ENCODE results near the gene PRKN. TPM values are rescaled to one million over a fixed set of nuclear protein-coding genes. Genes with fewer than 3 reads are reported as not detected.

Gene PRKN
- total and polyA plus RNA-seq, 2 experiments from 2014 or later, result 1.2 to 2.3 TPM

- Histone ChIP-seq H4K20me1 (ENCODE audit: insufficient read depth) (no peaks in the 10 kb centered on the region), H3K9me2 (ENCODE audit: insufficient read depth) (no peaks in the 10 kb centered on the region), H3K4me3 (no peak overlapping the region), H3K4me1 (ENCODE audit: insufficient read depth) (no peaks in the 10 kb centered on the region), H3F3A (ENCODE audit: insufficient read depth) (no peaks in the 10 kb centered on the region), H3K27ac (no peak overlapping the region), H3K9me3 (ENCODE audit: low read depth) (no peaks in the 10 kb centered on the region), H3K36me3 (ENCODE audit: low read depth) (no peaks in the 10 kb centered on the region), H3K27me3 (replicated peaks; ENCODE audit: insufficient read depth) (no peaks in the 10 kb centered on the region; the same call in 1 of the 2 replicates), H3K79me2 (ENCODE audit: insufficient read depth) (no peaks in the 10 kb centered on the region), H3K9ac (no peak overlapping the region), H3K4me2 (ENCODE audit: unreplicated experiment) (no peak overlapping the region), H2AFZ (no peak overlapping the region)
- WGBS, 2 experiments (ENCODE audit: low coverage in 1 of 2, low lambda C conversion rate in 2 of 2, missing lambda C conversion rate in 2 of 2), result 45% methylated on average over 3 of the region's 3 CpGs
- TF ChIP-seq EZH2 (IDR thresholded peaks at IDR 0.05; ENCODE audit: insufficient read depth, poor library complexity, severe bottlenecking), result no peak
- no peak for TF ChIP-seq EZH2phosphoT487 (IDR thresholded peaks at IDR 0.05; ENCODE audit: insufficient read depth, low read depth)
- DNase-seq, result no peak
- in situ Hi-C loops (cut with MboI), result no loop called here
Observed at GRCh38 chr6:161985876-161986423, 741.6 kb downstream of the PRKN start.

GRCh38 chr6:161984713-161985112, 742.9 kb downstream of the PRKN start:
- TF ChIP-seq EZH2 (IDR thresholded peaks at IDR 0.05; ENCODE audit: insufficient read depth, poor library complexity, severe bottlenecking) (no peak), EZH2phosphoT487 (IDR thresholded peaks at IDR 0.05; ENCODE audit: insufficient read depth, low read depth) (no peak)
- 51 to 54% methylated on average over 4 of the region's 4 CpGs for WGBS, 2 experiments (ENCODE audit: low coverage in 1 of 2, low lambda C conversion rate in 2 of 2, missing lambda C conversion rate in 2 of 2)
- Histone ChIP-seq H2AFZ (no peak overlapping the region), H3K4me1 (ENCODE audit: insufficient read depth) (no peaks in the 10 kb centered on the region), H3K27me3 (replicated peaks; ENCODE audit: insufficient read depth) (no peaks in the 10 kb centered on the region; the same call in 1 of the 2 replicates), H3K9me3 (ENCODE audit: low read depth) (no peaks in the 10 kb centered on the region), H4K20me1 (ENCODE audit: insufficient read depth) (no peaks in the 10 kb centered on the region), H3F3A (ENCODE audit: insufficient read depth) (no peaks in the 10 kb centered on the region), H3K27ac (no peak overlapping the region), H3K4me2 (ENCODE audit: unreplicated experiment) (no peak overlapping the region), H3K9me2 (ENCODE audit: insufficient read depth) (no peaks in the 10 kb centered on the region), H3K79me2 (ENCODE audit: insufficient read depth) (no peaks in the 10 kb centered on the region), H3K4me3 (no peak overlapping the region), H3K9ac (no peak overlapping the region), H3K36me3 (ENCODE audit: low read depth) (no peaks in the 10 kb centered on the region)
- in situ Hi-C loops (cut with MboI), result no loop called here
- DNase-seq, result no peak

- Histone ChIP-seq H3K4me1 (ENCODE audit: insufficient read depth) (no peaks in the 10 kb centered on the region), H3K27ac (no peak overlapping the region), H3F3A (ENCODE audit: insufficient read depth) (no peaks in the 10 kb centered on the region), H3K9me2 (ENCODE audit: insufficient read depth) (no peaks in the 10 kb centered on the region), H3K79me2 (ENCODE audit: insufficient read depth) (no peaks in the 10 kb centered on the region), H3K36me3 (ENCODE audit: low read depth) (no peaks in the 10 kb centered on the region), H3K4me3 (no peak overlapping the region), H3K4me2 (ENCODE audit: unreplicated experiment) (no peak overlapping the region), H3K9me3 (ENCODE audit: low read depth) (no peaks in the 10 kb centered on the region), H3K9ac (no peak overlapping the region), H3K27me3 (replicated peaks; ENCODE audit: insufficient read depth) (no peaks in the 10 kb centered on the region), H4K20me1 (ENCODE audit: insufficient read depth) (no peaks in the 10 kb centered on the region), H2AFZ (no peak overlapping the region)
- DNase-seq, result no peak
- 49 to 56% methylated on average over 4 of the region's 4 CpGs for WGBS, 2 experiments (ENCODE audit: low coverage in 1 of 2, low lambda C conversion rate in 2 of 2, missing lambda C conversion rate in 2 of 2)
- in situ Hi-C loops (cut with MboI), result no loop called here
- TF ChIP-seq EZH2 (IDR thresholded peaks at IDR 0.05; ENCODE audit: insufficient read depth, poor library complexity, severe bottlenecking) (no peak), EZH2phosphoT487 (IDR thresholded peaks at IDR 0.05; ENCODE audit: insufficient read depth, low read depth) (no peak)
Observed at GRCh38 chr6:161976553-161976952, 751.0 kb downstream of the PRKN start.

GRCh38 chr6:161973064-161973463, 754.5 kb downstream of the PRKN start:
- no peaks in the 10 kb centered on the region for H4K20me1 ChIP-seq (ENCODE audit: insufficient read depth)
- in situ Hi-C loops (cut with MboI), result no loop called here
- DNase-seq, result no peak
- H3K36me3 ChIP-seq (ENCODE audit: low read depth), result no peaks in the 10 kb centered on the region
- no peaks in the 10 kb centered on the region for H3K27me3 ChIP-seq (replicated peaks; ENCODE audit: insufficient read depth)
- H3K27ac ChIP-seq, result no peak overlapping the region
- H2AFZ ChIP-seq, result no peak overlapping the region
- no peaks in the 10 kb centered on the region for H3F3A ChIP-seq (ENCODE audit: insufficient read depth)
- no peaks in the 10 kb centered on the region for H3K9me2 ChIP-seq (ENCODE audit: insufficient read depth)
- no peaks in the 10 kb centered on the region for H3K9me3 ChIP-seq (ENCODE audit: low read depth)
- WGBS, 2 experiments (ENCODE audit: low coverage in 1 of 2, low lambda C conversion rate in 2 of 2, missing lambda C conversion rate in 2 of 2), result 56% methylated on average over 9 of the region's 9 CpGs
- no peaks in the 10 kb centered on the region for H3K4me1 ChIP-seq (ENCODE audit: insufficient read depth)
- TF ChIP-seq EZH2 (IDR thresholded peaks at IDR 0.05; ENCODE audit: insufficient read depth, poor library complexity, severe bottlenecking), result no peak
- TF ChIP-seq EZH2phosphoT487 (IDR thresholded peaks at IDR 0.05; ENCODE audit: insufficient read depth, low read depth), result no peak
- no peaks in the 10 kb centered on the region for H3K79me2 ChIP-seq (ENCODE audit: insufficient read depth)
- no peak overlapping the region for H3K4me3 ChIP-seq
- no peak overlapping the region for H3K9ac ChIP-seq
- no peak overlapping the region for H3K4me2 ChIP-seq (ENCODE audit: unreplicated experiment)

- H2AFZ ChIP-seq, result no peak overlapping the region
- H3K9me3 ChIP-seq (ENCODE audit: low read depth), result no peaks in the 10 kb centered on the region
- H4K20me1 ChIP-seq (ENCODE audit: insufficient read depth), result no peaks in the 10 kb centered on the region
- no peak for DNase-seq
- no peaks in the 10 kb centered on the region for H3K27me3 ChIP-seq (replicated peaks; ENCODE audit: insufficient read depth)
- H3K4me1 ChIP-seq (ENCODE audit: insufficient read depth), result no peaks in the 10 kb centered on the region
- 58% methylated on average over 5 of the region's 5 CpGs for WGBS, 2 experiments (ENCODE audit: low coverage in 1 of 2, low lambda C conversion rate in 2 of 2, missing lambda C conversion rate in 2 of 2)
- H3F3A ChIP-seq (ENCODE audit: insufficient read depth), result no peaks in the 10 kb centered on the region
- H3K79me2 ChIP-seq (ENCODE audit: insufficient read depth), result no peaks in the 10 kb centered on the region
- H3K9me2 ChIP-seq (ENCODE audit: insufficient read depth), result no peaks in the 10 kb centered on the region
- in situ Hi-C loops (cut with MboI), result no loop called here
- no peak overlapping the region for H3K4me3 ChIP-seq
- H3K27ac ChIP-seq, result no peak overlapping the region
- H3K4me2 ChIP-seq (ENCODE audit: unreplicated experiment), result no peak overlapping the region
- no peaks in the 10 kb centered on the region for H3K36me3 ChIP-seq (ENCODE audit: low read depth)
- no peak for TF ChIP-seq EZH2 (IDR thresholded peaks at IDR 0.05; ENCODE audit: insufficient read depth, poor library complexity, severe bottlenecking)
- TF ChIP-seq EZH2phosphoT487 (IDR thresholded peaks at IDR 0.05; ENCODE audit: insufficient read depth, low read depth), result no peak
- H3K9ac ChIP-seq, result no peak overlapping the region
Observed at GRCh38 chr6:161971043-161971442, 756.5 kb downstream of the PRKN start.
